ENCODE data around the gene PIEZO2. TPM values are rescaled to one million over a fixed set of nuclear protein-coding genes. Genes with fewer than 3 reads are reported as not detected.

PIEZO2 gene
- total RNA-seq, 2 experiments from 2014 or later = not detected

DNA sequence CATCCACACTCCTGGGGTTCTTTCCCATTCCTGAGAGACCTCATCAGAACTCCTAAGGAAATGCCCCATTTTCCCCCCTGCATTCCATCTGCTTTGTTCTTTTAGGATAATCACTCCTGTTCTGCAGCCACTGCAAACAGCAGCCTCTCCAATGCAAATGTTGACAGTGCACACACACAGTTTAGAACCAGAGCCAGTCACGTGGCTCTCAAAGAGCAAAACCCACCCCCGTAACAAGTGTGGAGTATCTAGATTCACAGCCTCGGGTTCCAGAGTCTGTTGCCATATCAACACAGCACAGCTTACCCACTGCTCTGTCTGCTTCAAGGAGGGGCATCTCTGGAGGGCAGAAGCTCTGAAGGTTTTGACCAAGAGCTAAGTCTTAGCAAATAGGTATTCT, 443.6 kb downstream of the PIEZO2 start:
- Mint-ChIP-seq H3K4me3 (no peak overlapping the region), H3K36me3 (ENCODE audit: low read depth) (no peaks in the 10 kb centered on the region), H3K27me3 (no peaks in the 10 kb centered on the region), H3K9me3 (no peaks in the 10 kb centered on the region), H3K4me1 (no peaks in the 10 kb centered on the region), H3K27ac (no peak overlapping the region)
- ChIA-PET POLR2A (no interaction called here), CTCF (no interaction called here)
- no peak for DNase-seq

GRCh38 chr18:10705291-10705690, 444.1 kb downstream of the PIEZO2 start:
- Mint-ChIP-seq H3K4me1 (no peaks in the 10 kb centered on the region), H3K4me3 (no peak overlapping the region), H3K27ac (no peak overlapping the region), H3K9me3 (no peaks in the 10 kb centered on the region), H3K36me3 (ENCODE audit: low read depth) (no peaks in the 10 kb centered on the region), H3K27me3 (no peaks in the 10 kb centered on the region)
- ChIA-PET CTCF (no interaction called here), POLR2A (no interaction called here)
- DNase-seq = no peak

GRCh38 chr18:10702206-10702605, 447.2 kb downstream of the PIEZO2 start:
- Mint-ChIP-seq H3K27me3 (no peaks in the 10 kb centered on the region), H3K4me1 (no peaks in the 10 kb centered on the region), H3K27ac (no peak overlapping the region), H3K36me3 (ENCODE audit: low read depth) (no peaks in the 10 kb centered on the region), H3K9me3 (no peaks in the 10 kb centered on the region), H3K4me3 (no peak overlapping the region)
- ChIA-PET CTCF (no interaction called here), POLR2A (no interaction called here)
- DNase-seq = no peak

GRCh38 chr18:10690366-10690765, 459.0 kb downstream of the PIEZO2 start:
- Mint-ChIP-seq H3K4me3 (no peak overlapping the region), H3K4me1 (no peaks in the 10 kb centered on the region), H3K27me3 (peaks cover 2% of the 10 kb centered on the region), H3K36me3 (ENCODE audit: low read depth) (no peaks in the 10 kb centered on the region), H3K27ac (no peak overlapping the region), H3K9me3 (no peaks in the 10 kb centered on the region)
- CTCF ChIA-PET = no interaction called here
- POLR2A ChIA-PET = no interaction called here
- DNase-seq = no peak

GRCh38 chr18:10690035-10690329, 459.4 kb downstream of the PIEZO2 start:
- DNase-seq = no peak
- Mint-ChIP-seq H3K9me3 (no peaks in the 10 kb centered on the region), H3K27me3 (peaks cover 2% of the 10 kb centered on the region), H3K27ac (no peak overlapping the region), H3K4me1 (no peaks in the 10 kb centered on the region), H3K36me3 (ENCODE audit: low read depth) (no peaks in the 10 kb centered on the region), H3K4me3 (no peak overlapping the region)
- ChIA-PET POLR2A (no interaction called here), CTCF (no interaction called here)

- peaks cover 2% of the 10 kb centered on the region for H3K27me3 Mint-ChIP-seq
- no peak overlapping the region for H3K4me3 Mint-ChIP-seq
- no peaks in the 10 kb centered on the region for H3K9me3 Mint-ChIP-seq
- DNase-seq = no peak
- no peaks in the 10 kb centered on the region for H3K4me1 Mint-ChIP-seq
- ChIA-PET CTCF (no interaction called here), POLR2A (no interaction called here)
- no peaks in the 10 kb centered on the region for H3K36me3 Mint-ChIP-seq (ENCODE audit: low read depth)
- no peak overlapping the region for H3K27ac Mint-ChIP-seq
These were observed 459.9 kb downstream of the PIEZO2 start for GRCh38 chr18:10689236-10690034.

DNA sequence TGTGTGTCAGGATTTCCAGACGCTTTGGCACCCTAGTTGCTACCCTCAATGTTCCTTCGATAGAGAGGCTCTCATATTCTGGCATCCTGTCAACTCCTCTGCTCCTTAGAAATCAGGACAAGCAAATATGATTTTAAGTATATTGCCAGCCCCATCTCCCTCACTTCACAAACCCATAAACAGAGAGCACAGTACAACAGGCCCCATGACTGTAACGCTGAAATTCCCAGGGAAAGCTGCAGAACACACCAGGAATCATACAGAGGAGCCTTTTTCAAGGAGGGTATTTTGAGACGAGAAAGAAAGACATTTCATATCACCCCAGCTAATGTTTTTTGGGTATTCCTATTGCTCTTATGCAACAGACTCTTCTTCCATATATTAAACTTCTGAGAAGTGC, 460.6 kb downstream of the PIEZO2 start:
- Mint-ChIP-seq H3K36me3 (ENCODE audit: low read depth) (no peaks in the 10 kb centered on the region), H3K27ac (no peak overlapping the region), H3K9me3 (no peaks in the 10 kb centered on the region), H3K4me3 (no peak overlapping the region), H3K27me3 (peaks cover 2% of the 10 kb centered on the region), H3K4me1 (no peaks in the 10 kb centered on the region)
- ChIA-PET POLR2A (no interaction called here), CTCF (no interaction called here)
- DNase-seq = no peak

GRCh38 chr18:10687161-10687925, 462.0 kb downstream of the PIEZO2 start:
- ChIA-PET POLR2A (no interaction called here), CTCF (no interaction called here)
- Mint-ChIP-seq H3K27me3 (peaks cover 2% of the 10 kb centered on the region), H3K4me3 (no peak overlapping the region), H3K4me1 (no peaks in the 10 kb centered on the region), H3K9me3 (no peaks in the 10 kb centered on the region), H3K27ac (no peak overlapping the region), H3K36me3 (ENCODE audit: low read depth) (no peaks in the 10 kb centered on the region)
- no peak for DNase-seq

DNA sequence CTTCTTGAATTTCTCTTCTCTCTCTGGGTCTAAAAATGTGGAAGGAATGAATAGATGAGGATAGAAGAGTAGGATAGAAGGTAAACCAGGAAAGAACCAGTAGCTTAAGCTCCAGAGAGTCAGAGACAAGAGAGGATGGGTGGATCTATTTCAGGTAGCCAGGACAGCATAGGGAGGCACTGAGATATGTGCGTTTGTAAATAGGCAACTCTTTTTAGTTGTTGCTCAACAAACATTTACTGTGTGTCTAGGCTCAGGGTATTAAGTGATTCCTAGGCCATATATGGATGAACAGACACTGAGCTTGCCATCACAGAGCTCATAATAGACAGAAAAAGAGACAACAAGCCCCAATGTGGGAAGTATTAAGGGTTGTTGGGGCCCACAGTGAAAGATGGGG, 463.1 kb downstream of the PIEZO2 start:
- no peak overlapping the region for H3K4me3 Mint-ChIP-seq
- ChIA-PET CTCF (no interaction called here), POLR2A (no interaction called here)
- no peaks in the 10 kb centered on the region for H3K9me3 Mint-ChIP-seq
- H3K27me3 Mint-ChIP-seq = peaks cover 2% of the 10 kb centered on the region
- H3K27ac Mint-ChIP-seq = no peak overlapping the region
- no peak for DNase-seq
- no peaks in the 10 kb centered on the region for H3K4me1 Mint-ChIP-seq
- no peaks in the 10 kb centered on the region for H3K36me3 Mint-ChIP-seq (ENCODE audit: low read depth)

DNA sequence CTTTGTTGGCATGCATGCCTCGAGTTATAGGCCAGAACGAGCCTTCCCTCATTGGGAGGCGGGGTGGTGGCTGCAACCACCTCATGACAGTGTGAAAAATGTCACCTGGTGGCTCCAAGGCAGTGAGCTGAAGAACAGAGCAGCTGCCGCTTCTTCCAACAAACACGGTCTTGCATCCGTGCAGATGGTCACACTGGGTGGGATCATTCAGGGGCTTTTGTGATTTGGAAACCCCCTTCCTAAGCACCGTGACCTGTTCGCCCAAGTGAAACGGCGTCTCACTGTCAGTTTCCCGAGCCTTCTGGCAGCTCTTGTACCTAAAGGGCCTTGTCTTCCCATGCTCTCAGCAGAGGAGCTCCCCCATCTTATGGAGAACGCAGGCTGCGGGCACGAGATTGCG, 463.9 kb downstream of the PIEZO2 start:
- no peaks in the 10 kb centered on the region for H3K36me3 Mint-ChIP-seq (ENCODE audit: low read depth)
- no peak for DNase-seq
- ChIA-PET CTCF (no interaction called here), POLR2A (no interaction called here)
- H3K9me3 Mint-ChIP-seq = no peaks in the 10 kb centered on the region
- no peaks in the 10 kb centered on the region for H3K4me1 Mint-ChIP-seq
- no peak overlapping the region for H3K4me3 Mint-ChIP-seq
- peaks cover 4% of the 10 kb centered on the region for H3K27me3 Mint-ChIP-seq
- no peak overlapping the region for H3K27ac Mint-ChIP-seq

- H3K9me3 Mint-ChIP-seq = no peaks in the 10 kb centered on the region
- peaks cover 9% of the 10 kb centered on the region for H3K27me3 Mint-ChIP-seq
- DNase-seq = no peak
- no peaks in the 10 kb centered on the region for H3K4me1 Mint-ChIP-seq
- H3K36me3 Mint-ChIP-seq (ENCODE audit: low read depth) = no peaks in the 10 kb centered on the region
- ChIA-PET CTCF (no interaction called here), POLR2A (no interaction called here)
- H3K4me3 Mint-ChIP-seq = no peak overlapping the region
- H3K27ac Mint-ChIP-seq = no peak overlapping the region
These were observed 467.0 kb downstream of the PIEZO2 start for GRCh38 chr18:10682368-10682714.

GRCh38 chr18:10681581-10682367, 467.6 kb downstream of the PIEZO2 start:
- Mint-ChIP-seq H3K27ac (no peak overlapping the region), H3K36me3 (ENCODE audit: low read depth) (no peaks in the 10 kb centered on the region), H3K4me3 (no peak overlapping the region), H3K27me3 (peaks cover 9% of the 10 kb centered on the region), H3K4me1 (no peaks in the 10 kb centered on the region), H3K9me3 (no peaks in the 10 kb centered on the region)
- POLR2A ChIA-PET = no interaction called here
- CTCF ChIA-PET = no interaction called here
- no peak for DNase-seq

- Mint-ChIP-seq H3K4me1 (no peaks in the 10 kb centered on the region), H3K27me3 (peaks cover 9% of the 10 kb centered on the region), H3K36me3 (ENCODE audit: low read depth) (no peaks in the 10 kb centered on the region), H3K9me3 (no peaks in the 10 kb centered on the region), H3K27ac (no peak overlapping the region), H3K4me3 (no peak overlapping the region)
- DNase-seq = no peak
- CTCF ChIA-PET = no interaction called here
- POLR2A ChIA-PET = no interaction called here
These were observed 469.1 kb downstream of the PIEZO2 start for GRCh38 chr18:10680271-10680596.

Measured in activated CD4-positive, alpha-beta memory T cell treated with anti-CD3 and anti-CD28 coated beads, Interleukin-2, amount 10 ng/mL, durations not matched to agents 7 days and 5 days (primary cell).